AG04450 (cell line): ENCODE data around the gene HTR1D. TPM values are rescaled to one million over a fixed set of nuclear protein-coding genes. Genes with fewer than 3 reads are reported as not detected.
"Not testable (repeated sequence)": the region's sequence is repeated elsewhere in the genome, so short reads cannot be mapped to it uniquely, and the experiment has no call there.

ENCODE experiments used
- CTCF ChIA-PET: fragments of 300-600, 350-600 bp; formaldehyde crosslinking; extraction: SDS; loops from one replicate; lab custom pipeline; 2022; ENCODE audit warnings: antibody characterized with exemption, inconsistent platforms; lab: Charles Lee
- POLR2A ChIA-PET: fragments of 350-600 bp; formaldehyde crosslinking; extraction: SDS; loops from one replicate; lab custom pipeline; 2021; ENCODE audit warnings: antibody characterized with exemption, inconsistent platforms; lab: Yijun Ruan, JAX
- DNase-seq: peaks from one replicate; pipeline ENCODE4 v3.0.0-alpha.2; 2011; ENCODE audit warnings: low read depth, low spot score
- H3K27ac ChIP-seq: one replicate; pipeline ENCODE4 v1.5.1; 2012; ENCODE audit warnings: low read depth, low read length, control low read depth
- H3K27me3 ChIP-seq: one replicate; pipeline ENCODE4 v1.6.0; 2012; ENCODE audit warnings: low read length; ENCODE audit not compliant: control insufficient read depth, insufficient read depth
- H3K4me3 ChIP-seq: 2 replicates; pipeline ENCODE4 v1.5.1; 2011; ENCODE audit warnings: mild to moderate bottlenecking, low read depth, low read length, control low read depth
- H3K9me3 ChIP-seq: 2 replicates; pipeline ENCODE4 v1.5.1; 2012; ENCODE audit warnings: low read length; ENCODE audit not compliant: control insufficient read depth, insufficient read depth
- polyA minus RNA-seq: library from RNA; depleted of rRNA, polyadenylated mRNA; stranded (reverse); fragments of >200 nt; gene quantifications from 2 replicates; pipeline ENCODE4 v1.2.3, GENCODE V29; 2011; rRNA and poly(A)+ RNA removed
- polyA plus RNA-seq: library from polyadenylated mRNA; depleted of rRNA; stranded (reverse); fragments of >200 nt; gene quantifications from 2 replicates; pipeline ENCODE4 v1.2.3, GENCODE V29; 2011; rRNA removed
- TF ChIP-seq, protein P1 (sequence below): IDR thresholded peaks from 2 replicates; pipeline ENCODE4 v1.5.1; 2011; ENCODE audit warnings: low read depth, low read length, control low read depth, inconsistent platforms

The HTR1D gene
- polyA plus RNA-seq (0.07 and 0.11 TPM in 2 replicates), polyA minus RNA-seq (0.14 TPM in 1 of 2 replicates, not detected in the other)

GRCh38 chr1:23217421-23218115 is at the start of gene HTR1D:
Gene HTR1D (minus strand): TSS chr1:23217502. CDS start chr1:23194219, 23,283 bp downstream.
- CTCF ChIA-PET = interaction anchor here (0.7 to 1.0 kb wide), 3 partner anchors 12 to 287 kb away, joined by 3 to 9 read pairs (median 8); no protein-coding TSS in a partner anchor
- Histone ChIP-seq H3K27me3 (peaks cover 28% of the 10 kb centered on the region), H3K9me3 (no peaks in the 10 kb centered on the region; the same call in 1 of the 2 replicates), H3K27ac (no peak within 1 kb of the TSS), H3K4me3 (peak within 1 kb of the TSS; percentile 29; the same call in 1 of the 2 replicates)
- POLR2A ChIA-PET = no interaction called here
- TF ChIP-seq, protein P1, sequence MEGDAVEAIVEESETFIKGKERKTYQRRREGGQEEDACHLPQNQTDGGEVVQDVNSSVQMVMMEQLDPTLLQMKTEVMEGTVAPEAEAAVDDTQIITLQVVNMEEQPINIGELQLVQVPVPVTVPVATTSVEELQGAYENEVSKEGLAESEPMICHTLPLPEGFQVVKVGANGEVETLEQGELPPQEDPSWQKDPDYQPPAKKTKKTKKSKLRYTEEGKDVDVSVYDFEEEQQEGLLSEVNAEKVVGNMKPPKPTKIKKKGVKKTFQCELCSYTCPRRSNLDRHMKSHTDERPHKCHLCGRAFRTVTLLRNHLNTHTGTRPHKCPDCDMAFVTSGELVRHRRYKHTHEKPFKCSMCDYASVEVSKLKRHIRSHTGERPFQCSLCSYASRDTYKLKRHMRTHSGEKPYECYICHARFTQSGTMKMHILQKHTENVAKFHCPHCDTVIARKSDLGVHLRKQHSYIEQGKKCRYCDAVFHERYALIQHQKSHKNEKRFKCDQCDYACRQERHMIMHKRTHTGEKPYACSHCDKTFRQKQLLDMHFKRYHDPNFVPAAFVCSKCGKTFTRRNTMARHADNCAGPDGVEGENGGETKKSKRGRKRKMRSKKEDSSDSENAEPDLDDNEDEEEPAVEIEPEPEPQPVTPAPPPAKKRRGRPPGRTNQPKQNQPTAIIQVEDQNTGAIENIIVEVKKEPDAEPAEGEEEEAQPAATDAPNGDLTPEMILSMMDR = no peak
- DNase-seq = no peak

- DNase-seq = no peak
- Histone ChIP-seq H3K27me3 (peaks cover 4% of the 10 kb centered on the region), H3K27ac (no peak overlapping the region), H3K4me3 (no peak overlapping the region), H3K9me3 (no peaks in the 10 kb centered on the region)
- ChIA-PET CTCF (interaction anchor here (0.6 kb wide), 3 partner anchors 10 to 1645 kb away, joined by 3 to 6 read pairs (median 3); no protein-coding TSS in a partner anchor), POLR2A (interaction anchor here (0.7 kb wide), 1 partner anchor 77 kb away, joined by 3 read pairs; no protein-coding TSS in a partner anchor)
- TF ChIP-seq, protein P1 = no peak
Measured at GRCh38 chr1:23263380-23263887, 46.1 kb upstream of the HTR1D start.

- H3K27ac ChIP-seq, H3K4me3 ChIP-seq, H3K9me3 ChIP-seq, CTCF ChIA-PET, H3K27me3 ChIP-seq, DNase-seq, POLR2A ChIA-PET: not testable (repeated sequence)
Measured at GRCh38 chr1:23258082-23258481, 40.8 kb upstream of the HTR1D start.

- CTCF ChIA-PET, H3K4me3 ChIP-seq, H3K9me3 ChIP-seq, H3K27me3 ChIP-seq, DNase-seq, H3K27ac ChIP-seq, POLR2A ChIA-PET: not testable (repeated sequence)
Measured at GRCh38 chr1:23257371-23257770, 40.1 kb upstream of the HTR1D start.

DNA sequence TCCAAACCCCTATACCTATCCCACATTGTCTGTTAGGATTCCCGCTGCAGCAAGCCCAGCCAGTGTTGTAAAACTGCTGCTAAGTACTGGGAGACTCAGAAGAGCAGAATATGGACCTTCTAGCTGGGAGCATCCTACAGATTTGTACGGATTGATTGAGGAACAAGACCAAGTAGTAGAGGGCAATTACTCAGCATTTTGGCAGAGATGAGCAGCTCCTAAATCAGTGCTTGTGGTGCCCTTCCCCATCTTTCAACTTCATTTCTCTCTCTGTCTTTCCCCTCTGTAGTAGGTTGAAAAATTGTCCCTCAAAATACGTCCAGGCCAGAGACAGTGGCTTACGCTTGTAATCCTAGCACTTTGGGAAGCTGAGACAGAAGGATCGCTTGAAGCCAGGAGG is 37.3 kb upstream of the HTR1D start:
- ChIA-PET POLR2A (interaction anchor here (1.0 kb wide), 1 partner anchor 10 kb away, joined by 4 read pairs; no protein-coding TSS in a partner anchor), CTCF (interaction anchor here (0.6 kb wide), 1 partner anchor 173 kb away, joined by 3 read pairs; no protein-coding TSS in a partner anchor)
- TF ChIP-seq, protein P1 = no peak

More for the DNA sequence above, 37.3 kb upstream of the HTR1D start:
- H3K27me3 ChIP-seq = no peaks in the 10 kb centered on the region
- no peak for DNase-seq
- H3K4me3 ChIP-seq = no peak overlapping the region
- H3K27ac ChIP-seq = no peak overlapping the region
- H3K9me3 ChIP-seq = peaks cover 3% of the 10 kb centered on the region; the same call in 1 of the 2 replicates
